Measurements from ENCODE around the gene PTGDR. TPM values are rescaled to one million over a fixed set of nuclear protein-coding genes. Genes with fewer than 3 reads are reported as not detected.

The PTGDR gene
- total and polyA plus RNA-seq, 3 donors from 2014 or later: 0.16 to 1.3 (median 0.54) TPM

DNA sequence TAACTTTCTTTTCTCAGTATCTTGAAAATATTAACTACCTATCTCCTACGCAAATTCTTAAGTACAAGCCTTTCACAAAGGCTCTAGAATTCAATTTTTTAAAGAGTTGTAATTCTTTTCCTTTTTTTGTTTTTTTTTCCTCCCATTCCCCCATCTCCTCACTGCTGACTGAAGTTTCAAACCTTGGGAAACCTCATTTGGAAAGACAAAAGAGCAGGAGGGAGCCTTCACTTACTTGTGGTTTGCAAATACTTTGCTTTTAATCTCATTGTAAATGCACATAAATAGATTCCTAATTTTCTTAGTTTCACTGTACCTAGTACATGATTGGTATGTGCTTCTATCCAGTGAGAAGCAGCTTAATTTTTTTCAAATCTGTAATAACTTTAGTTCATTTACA is 15.8 kb upstream of the PTGDR start:
- Histone ChIP-seq H3K27ac (no peak overlapping the region), H3K36me3 (ENCODE audit: low read depth, missing control alignments) (no peaks in the 10 kb centered on the region), H3K4me1 (no peaks in the 10 kb centered on the region), H3K9me3 (no peaks in the 10 kb centered on the region), H3K27me3 (no peaks in the 10 kb centered on the region), H3K4me3 (no peak overlapping the region)
- DNase-seq: no peak
- 81 to 87% methylated on average over 1 of the region's 1 CpG for WGBS, 2 donors
- no peak for TF ChIP-seq POLR2A (IDR thresholded peaks at IDR 0.05)
- TF ChIP-seq, protein P1, sequence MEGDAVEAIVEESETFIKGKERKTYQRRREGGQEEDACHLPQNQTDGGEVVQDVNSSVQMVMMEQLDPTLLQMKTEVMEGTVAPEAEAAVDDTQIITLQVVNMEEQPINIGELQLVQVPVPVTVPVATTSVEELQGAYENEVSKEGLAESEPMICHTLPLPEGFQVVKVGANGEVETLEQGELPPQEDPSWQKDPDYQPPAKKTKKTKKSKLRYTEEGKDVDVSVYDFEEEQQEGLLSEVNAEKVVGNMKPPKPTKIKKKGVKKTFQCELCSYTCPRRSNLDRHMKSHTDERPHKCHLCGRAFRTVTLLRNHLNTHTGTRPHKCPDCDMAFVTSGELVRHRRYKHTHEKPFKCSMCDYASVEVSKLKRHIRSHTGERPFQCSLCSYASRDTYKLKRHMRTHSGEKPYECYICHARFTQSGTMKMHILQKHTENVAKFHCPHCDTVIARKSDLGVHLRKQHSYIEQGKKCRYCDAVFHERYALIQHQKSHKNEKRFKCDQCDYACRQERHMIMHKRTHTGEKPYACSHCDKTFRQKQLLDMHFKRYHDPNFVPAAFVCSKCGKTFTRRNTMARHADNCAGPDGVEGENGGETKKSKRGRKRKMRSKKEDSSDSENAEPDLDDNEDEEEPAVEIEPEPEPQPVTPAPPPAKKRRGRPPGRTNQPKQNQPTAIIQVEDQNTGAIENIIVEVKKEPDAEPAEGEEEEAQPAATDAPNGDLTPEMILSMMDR (IDR thresholded peaks at IDR 0.05): no peak
- intact Hi-C loops (cut with DNase I; ENCODE audit: low total_unique reads): no loop called here

DNA sequence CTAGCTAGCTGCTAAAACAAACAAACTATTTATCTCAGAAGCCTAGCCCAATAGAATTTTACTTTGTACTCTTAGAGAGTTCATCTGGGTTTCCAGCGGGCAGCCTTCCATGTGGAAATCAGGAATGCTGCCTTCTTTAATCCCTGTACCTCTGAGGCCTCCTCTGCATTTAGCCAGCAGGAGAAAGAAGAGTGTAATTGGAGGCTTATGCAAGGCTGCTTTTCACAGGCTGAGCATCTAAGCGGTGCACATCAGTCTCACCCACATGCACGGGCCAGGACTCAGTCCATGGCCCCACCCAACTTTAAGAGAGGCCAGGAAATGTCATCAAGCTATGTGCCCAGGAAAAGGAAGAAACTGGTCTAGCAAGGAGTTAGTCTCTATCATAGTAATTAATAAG is 14.0 kb upstream of the PTGDR start:
- no peaks in the 10 kb centered on the region for H3K27me3 ChIP-seq
- H3K4me1 ChIP-seq: no peaks in the 10 kb centered on the region
- 57 to 64% methylated on average over 3 of the region's 3 CpGs for WGBS, 2 donors
- no peak for DNase-seq
- H3K4me3 ChIP-seq: no peak overlapping the region
- H3K36me3 ChIP-seq (ENCODE audit: low read depth, missing control alignments): no peaks in the 10 kb centered on the region
- H3K9me3 ChIP-seq: no peaks in the 10 kb centered on the region
- no peak for TF ChIP-seq POLR2A (IDR thresholded peaks at IDR 0.05)
- TF ChIP-seq, protein P1 (IDR thresholded peaks at IDR 0.05): no peak
- intact Hi-C loops (cut with DNase I; ENCODE audit: low total_unique reads): no loop called here
- H3K27ac ChIP-seq: no peak overlapping the region

DNA sequence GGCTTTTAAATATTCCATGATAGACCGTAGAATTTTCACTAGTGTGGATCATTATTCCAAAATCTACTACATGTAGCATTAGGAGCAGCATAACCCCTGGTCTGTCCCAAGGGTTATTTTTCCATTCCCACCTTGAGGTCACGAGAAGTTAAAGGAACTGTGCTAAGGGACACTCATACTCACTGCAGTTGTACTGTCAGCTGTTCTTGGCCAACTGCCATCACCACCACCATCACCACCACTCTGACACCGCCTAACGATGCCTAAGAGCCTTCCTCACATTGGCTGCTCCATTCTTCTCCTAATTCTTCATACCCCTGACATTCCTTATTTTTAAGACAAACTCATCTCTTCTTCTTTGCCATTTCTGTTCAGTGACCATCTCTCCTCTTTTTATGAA is 13.4 kb upstream of the PTGDR start:
- WGBS, 2 donors: 86 to 89% methylated on average over 4 of the region's 4 CpGs
- TF ChIP-seq, protein P1 (IDR thresholded peaks at IDR 0.05): no peak
- no peak for TF ChIP-seq POLR2A (IDR thresholded peaks at IDR 0.05)
- DNase-seq: no peak
- Histone ChIP-seq H3K27ac (no peak overlapping the region), H3K36me3 (ENCODE audit: low read depth, missing control alignments) (no peaks in the 10 kb centered on the region), H3K4me3 (no peak overlapping the region), H3K4me1 (no peaks in the 10 kb centered on the region), H3K27me3 (no peaks in the 10 kb centered on the region), H3K9me3 (no peaks in the 10 kb centered on the region)
- intact Hi-C loops (cut with DNase I; ENCODE audit: low total_unique reads): no loop called here

DNA sequence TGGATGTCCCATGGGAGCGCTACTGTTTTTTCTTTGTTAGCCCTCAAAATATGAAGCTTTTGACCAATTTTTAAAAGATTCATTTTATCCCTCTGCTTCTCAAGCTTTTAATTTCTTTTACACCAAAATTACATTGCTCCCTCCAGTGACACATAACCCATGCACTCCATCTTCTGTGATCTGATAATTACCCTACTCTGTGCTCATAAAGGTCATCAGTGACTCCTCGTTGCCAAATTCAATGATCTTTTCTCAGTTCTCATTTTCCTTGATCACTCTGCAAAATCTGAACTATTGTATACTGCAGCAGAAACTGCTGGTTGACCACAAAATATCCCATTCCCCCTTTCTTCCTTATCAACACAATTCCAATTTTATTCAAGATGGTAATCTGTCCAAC is 8.7 kb upstream of the PTGDR start:
- intact Hi-C loops (cut with DNase I; ENCODE audit: low total_unique reads): no loop called here
- H3K27ac ChIP-seq: no peak overlapping the region
- H3K4me3 ChIP-seq: no peak overlapping the region
- no peak for TF ChIP-seq POLR2A (IDR thresholded peaks at IDR 0.05)
- TF ChIP-seq, protein P1 (IDR thresholded peaks at IDR 0.05): no peak
- no peaks in the 10 kb centered on the region for H3K4me1 ChIP-seq
- DNase-seq: no peak
- H3K27me3 ChIP-seq: no peaks in the 10 kb centered on the region
- WGBS, 2 donors: 88 to 93% methylated on average over 2 of the region's 2 CpGs
- no peaks in the 10 kb centered on the region for H3K9me3 ChIP-seq
- no peaks in the 10 kb centered on the region for H3K36me3 ChIP-seq (ENCODE audit: low read depth, missing control alignments)

DNA sequence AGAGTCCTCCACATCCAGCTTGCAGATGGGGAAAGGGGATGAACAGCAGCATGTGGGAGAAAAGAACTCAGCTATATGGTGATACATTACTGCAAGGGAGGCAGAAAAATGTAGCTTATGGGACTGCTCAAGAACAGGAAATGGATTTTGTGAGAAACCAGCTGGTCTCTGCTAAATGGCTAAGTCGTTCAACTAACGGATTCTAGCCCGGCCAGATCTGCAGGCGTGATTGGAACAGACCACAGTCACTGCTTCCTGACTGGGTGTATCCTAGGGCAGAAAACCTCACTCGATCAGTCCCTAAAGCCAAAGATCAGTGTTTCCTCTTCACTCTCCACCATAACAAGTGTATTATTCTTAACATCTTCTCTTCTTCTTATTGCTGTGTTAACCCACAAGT is 8.1 kb upstream of the PTGDR start:
- 50 to 61% methylated on average over 5 of the region's 5 CpGs for WGBS, 2 donors
- no peak overlapping the region for H3K27ac ChIP-seq
- intact Hi-C loops (cut with DNase I; ENCODE audit: low total_unique reads): no loop called here

More for the DNA sequence above, 8.1 kb upstream of the PTGDR start:
- Histone ChIP-seq H3K9me3 (no peaks in the 10 kb centered on the region), H3K27me3 (no peaks in the 10 kb centered on the region), H3K4me3 (no peak overlapping the region), H3K4me1 (no peaks in the 10 kb centered on the region), H3K36me3 (ENCODE audit: low read depth, missing control alignments) (no peaks in the 10 kb centered on the region)
- no peak for DNase-seq
- no peak for TF ChIP-seq POLR2A (IDR thresholded peaks at IDR 0.05)
- TF ChIP-seq, protein P1 (IDR thresholded peaks at IDR 0.05): no peak
